ENCODE data around the gene ATP2B2. TPM values are rescaled to one million over a fixed set of nuclear protein-coding genes. Genes with fewer than 3 reads are reported as not detected.
A peak's percentile ranks its signal among the peaks of the same experiment; 100 is the strongest.

The ATP2B2 gene
- polyA plus RNA-seq, 1 experiment = not detected

GRCh38 chr3:10370429-10370828 lies 135.0 kb downstream of the ATP2B2 start:
- POLR2A ChIA-PET = no interaction called here

GRCh38 chr3:10368512-10368911 lies 136.9 kb downstream of the ATP2B2 start:
- H3K4me3 ChIP-seq (ENCODE audit: low read depth, low read length) = no peak overlapping the region
- no peaks in the 10 kb centered on the region for H3K36me3 ChIP-seq (ENCODE audit: control insufficient read depth, insufficient read depth, low read length)
- no peaks in the 10 kb centered on the region for H3K27me3 ChIP-seq (ENCODE audit: control insufficient read depth, insufficient read depth, low read length)
- POLR2A ChIA-PET = no interaction called here
- CTCF ChIA-PET = interaction anchor here (2.7 kb wide), 1 partner anchor 25 kb away, joined by 14 read pairs; no protein-coding TSS in a partner anchor
- no peak for TF ChIP-seq CTCF (IDR thresholded peaks at IDR 0.05; ENCODE audit: insufficient read depth, low read depth, low read length)
- no peak for DNase-seq (ENCODE audit: low read depth)

More at GRCh38 chr3:10370429-10370828, 135.0 kb downstream of the ATP2B2 start:
- H3K4me3 ChIP-seq (ENCODE audit: low read depth, low read length) = no peak overlapping the region
- no peak for TF ChIP-seq CTCF (IDR thresholded peaks at IDR 0.05; ENCODE audit: insufficient read depth, low read depth, low read length)
- DNase-seq (ENCODE audit: low read depth) = no peak
- no peaks in the 10 kb centered on the region for H3K27me3 ChIP-seq (ENCODE audit: control insufficient read depth, insufficient read depth, low read length)
- no peaks in the 10 kb centered on the region for H3K36me3 ChIP-seq (ENCODE audit: control insufficient read depth, insufficient read depth, low read length)
- CTCF ChIA-PET = interaction anchor here (2.2 kb wide), 1 partner anchor 13 kb away, joined by 5 read pairs; no protein-coding TSS in a partner anchor

- Histone ChIP-seq H3K4me3 (ENCODE audit: low read depth, low read length) (no peak overlapping the region), H3K36me3 (ENCODE audit: control insufficient read depth, insufficient read depth, low read length) (no peaks in the 10 kb centered on the region), H3K27me3 (ENCODE audit: control insufficient read depth, insufficient read depth, low read length) (no peaks in the 10 kb centered on the region)
- no peak for DNase-seq (ENCODE audit: low read depth)
- TF ChIP-seq CTCF (IDR thresholded peaks at IDR 0.05; ENCODE audit: insufficient read depth, low read depth, low read length) = no peak
- ChIA-PET CTCF (interaction anchor here (0.7 to 2.7 kb wide), 3 partner anchors 24 to 1479 kb away, joined by 3 to 14 read pairs (median 4); partner anchors contain the start of gene TAMM41), POLR2A (no interaction called here)
Measured at GRCh38 chr3:10367506-10367905, 137.9 kb downstream of the ATP2B2 start.

GRCh38 chr3:10366651-10367101 lies 138.7 kb downstream of the ATP2B2 start:
- CTCF ChIA-PET = interaction anchor here (1.0 to 2.7 kb wide), 4 partner anchors 9 to 1480 kb away, joined by 3 to 14 read pairs (median 4); partner anchors contain the start of gene TAMM41
- Histone ChIP-seq H3K4me3 (ENCODE audit: low read depth, low read length) (no peak overlapping the region), H3K36me3 (ENCODE audit: control insufficient read depth, insufficient read depth, low read length) (no peaks in the 10 kb centered on the region), H3K27me3 (ENCODE audit: control insufficient read depth, insufficient read depth, low read length) (peaks cover 2% of the 10 kb centered on the region; the same call in 1 of the 2 replicates)
- POLR2A ChIA-PET = interaction anchor here (0.6 kb wide), 1 partner anchor 9 kb away, joined by 4 read pairs; no protein-coding TSS in a partner anchor
- TF ChIP-seq CTCF (IDR thresholded peaks at IDR 0.05; ENCODE audit: insufficient read depth, low read depth, low read length) = no peak
- peak; percentile 93 for DNase-seq (ENCODE audit: low read depth)

- no peak for TF ChIP-seq CTCF (IDR thresholded peaks at IDR 0.05; ENCODE audit: insufficient read depth, low read depth, low read length)
- Histone ChIP-seq H3K4me3 (ENCODE audit: low read depth, low read length) (no peak overlapping the region), H3K36me3 (ENCODE audit: control insufficient read depth, insufficient read depth, low read length) (no peaks in the 10 kb centered on the region), H3K27me3 (ENCODE audit: control insufficient read depth, insufficient read depth, low read length) (peaks cover 2% of the 10 kb centered on the region; the same call in 1 of the 2 replicates)
- no peak for DNase-seq (ENCODE audit: low read depth)
- ChIA-PET CTCF (interaction anchor here (0.7 to 2.7 kb wide), 4 partner anchors 8 to 373 kb away, joined by 3 to 14 read pairs (median 4); no protein-coding TSS in a partner anchor), POLR2A (no interaction called here)
Measured at GRCh38 chr3:10365791-10366190, 139.6 kb downstream of the ATP2B2 start.

All from BJ (cell line).